Suprapubic skin (tissue), 4 donors: ENCODE measurements around the gene CDS2.

Source experiments
- POLR2A ChIP-seq, 2 donors: fragments of 450-650 bp; IDR thresholded peaks; one replicate each; pipeline ENCODE4 v1.6.1; 2017; ENCODE audit warnings: antibody characterized with exemption in 2 of 2, mild to moderate bottlenecking in 2 of 2, moderate library complexity in 2 of 2
- POLR2AphosphoS5 ChIP-seq, 3 donors: sonication (generic); formaldehyde crosslinking; IDR thresholded peaks; one replicate each; pipeline ENCODE4 v1.6.1; 2017; ENCODE audit warnings: antibody characterized with exemption in 3 of 3
- TF ChIP-seq, protein P1 (sequence below), 2 donors: fragments of 200-600 bp in 1 of 2; fragments of 450-650 bp in 1 of 2; sonication (generic) in 1 of 2; IDR thresholded peaks; one replicate each; pipeline ENCODE4 v1.5.1; 2016 to 2019; ENCODE audit warnings: antibody characterized with exemption in 2 of 2, mild to moderate bottlenecking in 1 of 2, moderate library complexity in 1 of 2

DNA sequence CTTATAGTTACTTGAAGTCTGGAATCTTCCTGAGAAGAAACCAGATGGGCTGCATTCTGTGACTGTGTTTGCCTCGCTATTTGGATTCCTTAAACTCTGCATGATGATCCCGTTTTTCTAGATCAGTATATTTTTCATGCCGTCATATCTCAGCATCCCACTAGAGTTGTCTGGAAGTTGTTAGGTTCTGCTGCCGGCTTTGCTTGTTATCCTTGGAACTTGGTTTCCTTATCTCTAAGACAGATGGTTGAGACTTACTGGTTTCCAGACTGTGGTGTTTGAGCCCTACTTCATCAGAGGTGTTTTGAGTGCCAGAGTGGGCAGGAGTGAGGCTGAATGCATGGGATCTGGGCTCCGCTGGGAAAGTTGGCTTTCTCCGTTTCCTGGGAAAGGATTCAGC is 50.3 kb downstream of the CDS2 start:
- TF ChIP-seq, protein P1, sequence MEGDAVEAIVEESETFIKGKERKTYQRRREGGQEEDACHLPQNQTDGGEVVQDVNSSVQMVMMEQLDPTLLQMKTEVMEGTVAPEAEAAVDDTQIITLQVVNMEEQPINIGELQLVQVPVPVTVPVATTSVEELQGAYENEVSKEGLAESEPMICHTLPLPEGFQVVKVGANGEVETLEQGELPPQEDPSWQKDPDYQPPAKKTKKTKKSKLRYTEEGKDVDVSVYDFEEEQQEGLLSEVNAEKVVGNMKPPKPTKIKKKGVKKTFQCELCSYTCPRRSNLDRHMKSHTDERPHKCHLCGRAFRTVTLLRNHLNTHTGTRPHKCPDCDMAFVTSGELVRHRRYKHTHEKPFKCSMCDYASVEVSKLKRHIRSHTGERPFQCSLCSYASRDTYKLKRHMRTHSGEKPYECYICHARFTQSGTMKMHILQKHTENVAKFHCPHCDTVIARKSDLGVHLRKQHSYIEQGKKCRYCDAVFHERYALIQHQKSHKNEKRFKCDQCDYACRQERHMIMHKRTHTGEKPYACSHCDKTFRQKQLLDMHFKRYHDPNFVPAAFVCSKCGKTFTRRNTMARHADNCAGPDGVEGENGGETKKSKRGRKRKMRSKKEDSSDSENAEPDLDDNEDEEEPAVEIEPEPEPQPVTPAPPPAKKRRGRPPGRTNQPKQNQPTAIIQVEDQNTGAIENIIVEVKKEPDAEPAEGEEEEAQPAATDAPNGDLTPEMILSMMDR (IDR thresholded peaks at IDR 0.05), result no peak
- no peak for TF ChIP-seq POLR2A (IDR thresholded peaks at IDR 0.05)
- TF ChIP-seq POLR2AphosphoS5 (IDR thresholded peaks at IDR 0.05), result no peak
